Measurements from ENCODE around the gene RPS6KA5.

RPS6KA5 gene

GRCh38 chr14:90893510-90893909 is 166.9 kb downstream of the RPS6KA5 start:
- DNase-seq (ENCODE audit: low read depth in 1 of 2, low spot score in 1 of 2), result no peak
- Histone ChIP-seq H3K27ac (replicated peaks) (no peak overlapping the region), H3K27me3 (ENCODE audit: insufficient read depth, poor library complexity, severe bottlenecking) (no peaks in the 10 kb centered on the region), H3K4me3 (replicated peaks; ENCODE audit: insufficient read depth, low read length) (no peak overlapping the region)
- no peak for TF ChIP-seq REST (IDR thresholded peaks at IDR 0.05; ENCODE audit: insufficient replicate concordance, low read depth)
- TF ChIP-seq GABPA (IDR thresholded peaks at IDR 0.05; ENCODE audit: low read depth), result no peak
- no peak for TF ChIP-seq POLR2AphosphoS5 (IDR thresholded peaks at IDR 0.05; ENCODE audit: low read depth)
- no peak for TF ChIP-seq CTCF (IDR thresholded peaks at IDR 0.05; ENCODE audit: insufficient read depth, low read length)
- TF ChIP-seq SPI1 (IDR thresholded peaks at IDR 0.05; ENCODE audit: borderline replicate concordance, low read depth), result no peak

- Histone ChIP-seq H3K4me3 (replicated peaks; ENCODE audit: insufficient read depth, low read length) (no peak overlapping the region), H3K27ac (replicated peaks) (no peak overlapping the region), H3K27me3 (ENCODE audit: insufficient read depth, poor library complexity, severe bottlenecking) (no peaks in the 10 kb centered on the region)
- TF ChIP-seq GABPA (IDR thresholded peaks at IDR 0.05; ENCODE audit: low read depth), result no peak
- TF ChIP-seq CTCF (IDR thresholded peaks at IDR 0.05; ENCODE audit: insufficient read depth, low read length), result no peak
- no peak for TF ChIP-seq SPI1 (IDR thresholded peaks at IDR 0.05; ENCODE audit: borderline replicate concordance, low read depth)
- TF ChIP-seq POLR2AphosphoS5 (IDR thresholded peaks at IDR 0.05; ENCODE audit: low read depth), result no peak
- TF ChIP-seq REST (IDR thresholded peaks at IDR 0.05; ENCODE audit: insufficient replicate concordance, low read depth), result no peak
- no peak for DNase-seq (ENCODE audit: low read depth in 1 of 2, low spot score in 1 of 2)
These were observed 167.5 kb downstream of the RPS6KA5 start for GRCh38 chr14:90892970-90893369.

GRCh38 chr14:90891326-90891725 is 169.1 kb downstream of the RPS6KA5 start:
- Histone ChIP-seq H3K27me3 (ENCODE audit: insufficient read depth, poor library complexity, severe bottlenecking) (no peaks in the 10 kb centered on the region), H3K27ac (replicated peaks) (no peak overlapping the region), H3K4me3 (replicated peaks; ENCODE audit: insufficient read depth, low read length) (no peak overlapping the region)
- no peak for DNase-seq (ENCODE audit: low read depth in 1 of 2, low spot score in 1 of 2)
- TF ChIP-seq GABPA (IDR thresholded peaks at IDR 0.05; ENCODE audit: low read depth), result no peak
- TF ChIP-seq CTCF (IDR thresholded peaks at IDR 0.05; ENCODE audit: insufficient read depth, low read length), result no peak
- no peak for TF ChIP-seq REST (IDR thresholded peaks at IDR 0.05; ENCODE audit: insufficient replicate concordance, low read depth)
- TF ChIP-seq POLR2AphosphoS5 (IDR thresholded peaks at IDR 0.05; ENCODE audit: low read depth), result no peak
- no peak for TF ChIP-seq SPI1 (IDR thresholded peaks at IDR 0.05; ENCODE audit: borderline replicate concordance, low read depth)

All from HL-60 (cell line).